ENCODE results near the gene ANAPC5. TPM values are rescaled to one million over a fixed set of nuclear protein-coding genes. Genes with fewer than 3 reads are reported as not detected.
"Not testable (repeated sequence)": the region's sequence is repeated elsewhere in the genome, so short reads cannot be mapped to it uniquely, and the experiment has no call there.

ANAPC5 gene
- total RNA-seq, 2 experiments from 2014 or later, result 135 to 147 TPM

DNA sequence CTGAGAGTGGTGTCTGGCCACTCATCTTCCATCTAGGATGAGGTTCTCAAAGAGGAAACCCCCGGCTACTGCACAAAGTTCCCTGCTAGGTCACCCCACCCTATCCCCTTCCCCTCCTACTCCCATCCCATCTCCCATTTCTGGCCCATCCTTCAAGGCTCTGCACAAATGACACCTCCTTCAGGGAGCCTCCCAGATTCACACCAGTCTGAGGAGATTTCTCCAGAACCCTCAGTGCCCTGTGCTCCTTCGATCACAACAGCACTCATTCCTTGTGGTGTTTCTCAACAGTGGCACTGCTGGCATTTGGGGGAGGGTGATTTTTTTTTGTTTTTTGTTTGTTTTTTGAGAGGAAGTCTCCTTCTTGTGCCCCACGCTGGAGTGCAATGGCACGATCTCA is 58.6 kb downstream of the ANAPC5 start:
- DNase-seq, result no peak
- H3K36me3 Mint-ChIP-seq (ENCODE audit: low read depth), result peaks cover 17% of the 10 kb centered on the region
- no peaks in the 10 kb centered on the region for H3K27me3 Mint-ChIP-seq (ENCODE audit: low read depth)
- POLR2A ChIA-PET, result no interaction called here
- no peaks in the 10 kb centered on the region for H3K9me3 Mint-ChIP-seq (ENCODE audit: insufficient read depth)
- CTCF ChIA-PET, result no interaction called here
- H3K27ac Mint-ChIP-seq, result peak overlapping the region; percentile 55
- no peak overlapping the region for H3K4me3 Mint-ChIP-seq
- ATAC-seq, result no peak
- peaks cover 42% of the 10 kb centered on the region for H3K4me1 Mint-ChIP-seq (ENCODE audit: low read depth)

DNA sequence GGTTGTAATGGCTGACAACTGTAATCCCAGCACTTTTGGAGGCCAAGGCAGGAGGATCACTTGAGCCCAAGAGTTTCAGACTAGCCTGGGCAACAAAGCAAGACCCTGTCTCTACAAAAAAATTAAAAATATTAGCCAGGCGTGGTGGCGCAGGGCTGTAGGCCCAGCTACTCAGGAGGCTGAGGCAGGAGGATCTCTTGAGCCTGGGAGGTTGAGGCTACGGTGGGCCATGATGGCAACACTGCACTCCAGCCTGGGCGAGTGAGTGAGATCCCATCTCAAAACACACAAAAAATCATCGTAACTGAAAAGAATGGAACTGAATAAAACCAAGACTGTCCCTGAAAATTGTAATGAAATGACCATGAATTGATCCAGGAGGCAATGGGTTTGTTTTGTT is 61.8 kb downstream of the ANAPC5 start:
- Mint-ChIP-seq H3K4me3 (no peak overlapping the region), H3K4me1 (ENCODE audit: low read depth) (peaks cover 38% of the 10 kb centered on the region), H3K36me3 (ENCODE audit: low read depth) (peaks cover 19% of the 10 kb centered on the region), H3K27ac (no peak overlapping the region), H3K9me3 (ENCODE audit: insufficient read depth) (no peaks in the 10 kb centered on the region), H3K27me3 (ENCODE audit: low read depth) (no peaks in the 10 kb centered on the region)
- ChIA-PET CTCF (no interaction called here), POLR2A (no interaction called here)
- DNase-seq, result no peak
- ATAC-seq, result no peak

DNA sequence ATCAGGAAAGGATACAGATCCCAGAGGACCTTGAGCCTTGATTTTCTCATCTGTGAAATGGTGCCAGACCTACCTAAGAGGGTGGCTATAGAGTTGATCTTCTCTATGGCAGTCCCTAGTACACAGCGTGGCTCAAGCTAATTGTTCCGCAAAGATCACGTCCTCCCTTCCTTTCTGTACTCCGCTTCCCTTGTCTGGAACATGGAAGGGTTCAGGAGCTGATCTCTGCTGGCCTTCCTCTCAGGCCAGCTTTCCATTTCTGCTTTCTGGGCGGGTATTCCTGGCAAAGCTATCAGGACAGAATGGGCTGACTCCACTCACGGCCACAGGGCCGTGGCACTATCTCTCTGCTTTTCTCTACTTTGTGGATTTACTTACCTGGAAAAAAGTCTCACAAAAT is 62.2 kb downstream of the ANAPC5 start:
- CTCF ChIA-PET, result no interaction called here
- H3K36me3 Mint-ChIP-seq (ENCODE audit: low read depth), result peaks cover 19% of the 10 kb centered on the region
- peaks cover 35% of the 10 kb centered on the region for H3K4me1 Mint-ChIP-seq (ENCODE audit: low read depth)
- DNase-seq (no peak), ATAC-seq (no peak)
- H3K4me3 Mint-ChIP-seq, result no peak overlapping the region
- no peak overlapping the region for H3K27ac Mint-ChIP-seq
- H3K9me3 Mint-ChIP-seq (ENCODE audit: insufficient read depth), result no peaks in the 10 kb centered on the region
- no peaks in the 10 kb centered on the region for H3K27me3 Mint-ChIP-seq (ENCODE audit: low read depth)
- POLR2A ChIA-PET, result no interaction called here

DNA sequence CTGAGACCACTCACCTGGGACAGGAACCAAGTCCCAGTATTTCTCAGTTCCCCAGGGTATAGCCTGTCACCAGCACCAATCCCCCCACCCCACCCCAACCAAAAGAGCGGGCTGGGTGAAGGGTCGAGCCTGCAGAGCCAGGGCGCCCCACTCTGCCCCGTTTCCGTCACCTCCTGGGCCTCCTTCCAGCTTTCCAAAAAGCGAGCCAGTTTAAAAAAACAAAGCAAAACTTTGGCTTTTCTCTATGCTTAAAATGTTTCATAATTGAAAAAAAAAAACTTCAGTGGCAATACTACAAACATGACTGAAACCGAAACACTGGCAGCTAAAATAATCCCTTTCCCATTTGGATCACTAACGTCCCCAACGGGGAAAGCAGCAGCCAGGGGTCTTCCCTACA is 63.2 kb downstream of the ANAPC5 start:
- peaks cover 20% of the 10 kb centered on the region for H3K36me3 Mint-ChIP-seq (ENCODE audit: low read depth)
- CTCF ChIA-PET, result no interaction called here
- POLR2A ChIA-PET, result no interaction called here
- H3K27me3 Mint-ChIP-seq (ENCODE audit: low read depth), result no peaks in the 10 kb centered on the region
- no peak overlapping the region for H3K27ac Mint-ChIP-seq
- H3K4me1 Mint-ChIP-seq (ENCODE audit: low read depth), result peaks cover 27% of the 10 kb centered on the region
- no peaks in the 10 kb centered on the region for H3K9me3 Mint-ChIP-seq (ENCODE audit: insufficient read depth)
- ATAC-seq, result no peak
- H3K4me3 Mint-ChIP-seq, result no peak overlapping the region
- no peak for DNase-seq

DNA sequence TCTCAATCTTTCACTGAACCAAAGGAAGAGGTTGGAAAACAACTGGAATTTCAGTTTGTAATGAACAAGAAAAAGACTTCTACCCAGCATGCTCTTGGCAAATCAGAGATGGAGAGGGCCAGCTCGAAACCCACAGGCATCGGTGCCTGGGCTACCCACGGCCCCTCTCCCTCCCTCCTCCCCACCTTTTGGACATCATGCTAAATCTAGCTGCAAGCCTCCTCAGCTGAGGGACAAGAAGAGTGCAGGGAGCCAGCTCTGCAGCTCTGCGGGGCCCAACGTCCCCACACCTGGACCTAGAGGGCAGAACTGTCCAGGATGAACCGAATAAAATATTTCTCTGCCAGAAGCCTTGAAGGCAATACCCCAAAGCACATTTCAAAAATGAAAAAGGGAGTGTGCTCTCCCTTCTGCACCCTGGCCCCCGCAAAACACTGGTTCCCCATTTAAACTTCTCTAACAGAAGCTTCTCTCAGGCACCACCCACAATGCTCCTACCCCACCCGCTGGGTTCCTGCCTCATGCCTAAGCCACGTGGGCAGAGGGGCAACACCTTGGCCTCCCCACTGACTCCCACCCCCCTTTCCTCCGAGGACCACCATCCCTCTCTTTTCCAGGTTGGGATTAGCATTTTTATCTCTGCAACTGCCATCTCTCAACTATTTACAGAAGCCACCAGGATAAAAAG is 63.9 kb downstream of the ANAPC5 start:
- no peak for DNase-seq
- no peaks in the 10 kb centered on the region for H3K9me3 Mint-ChIP-seq (ENCODE audit: insufficient read depth)
- POLR2A ChIA-PET, result no interaction called here
- no peak overlapping the region for H3K27ac Mint-ChIP-seq
- peaks cover 22% of the 10 kb centered on the region for H3K4me1 Mint-ChIP-seq (ENCODE audit: low read depth)
- CTCF ChIA-PET, result no interaction called here
- H3K27me3 Mint-ChIP-seq (ENCODE audit: low read depth), result no peaks in the 10 kb centered on the region
- no peak overlapping the region for H3K4me3 Mint-ChIP-seq
- H3K36me3 Mint-ChIP-seq (ENCODE audit: low read depth), result peaks cover 19% of the 10 kb centered on the region
- ATAC-seq, result no peak

DNA sequence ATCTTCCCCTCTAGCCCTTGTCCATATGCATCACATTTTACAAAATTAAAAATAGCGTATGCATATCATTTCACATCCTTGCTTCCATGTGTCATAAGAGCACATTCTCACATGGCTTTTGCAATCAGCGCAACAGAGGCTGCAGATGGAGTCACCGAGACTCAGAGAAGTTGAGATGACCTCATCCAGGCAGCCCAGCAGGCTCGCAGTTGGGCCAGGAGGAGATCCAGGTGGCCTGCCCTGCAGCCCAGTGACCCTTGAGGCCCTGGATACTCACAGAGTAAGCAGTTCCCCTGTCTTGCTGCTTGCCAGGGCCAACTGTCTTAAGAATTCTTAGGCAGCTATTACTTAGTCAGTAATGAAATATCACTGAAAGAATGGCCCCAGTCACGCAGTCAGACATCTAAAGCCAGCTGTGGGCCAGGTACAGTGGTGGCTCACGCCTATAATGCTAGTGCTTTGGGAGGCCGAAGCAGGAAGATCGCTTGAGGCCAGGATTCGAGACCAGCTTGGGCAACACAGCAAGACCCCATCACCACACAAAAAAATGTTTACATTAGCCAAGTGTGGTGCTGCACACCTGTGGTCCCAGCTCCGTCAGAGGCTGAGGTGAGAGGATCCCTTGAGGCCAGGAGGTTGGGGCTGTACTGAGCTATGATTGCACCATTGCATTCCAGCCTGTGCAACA is 64.8 kb downstream of the ANAPC5 start:
- no peak for ATAC-seq
- ChIA-PET POLR2A (no interaction called here), CTCF (no interaction called here)
- Mint-ChIP-seq H3K9me3 (ENCODE audit: insufficient read depth) (no peaks in the 10 kb centered on the region), H3K27ac (no peak overlapping the region), H3K4me3 (no peak overlapping the region), H3K4me1 (ENCODE audit: low read depth) (peaks cover 18% of the 10 kb centered on the region), H3K36me3 (ENCODE audit: low read depth) (peaks cover 17% of the 10 kb centered on the region), H3K27me3 (ENCODE audit: low read depth) (no peaks in the 10 kb centered on the region)
- DNase-seq, result no peak

DNA sequence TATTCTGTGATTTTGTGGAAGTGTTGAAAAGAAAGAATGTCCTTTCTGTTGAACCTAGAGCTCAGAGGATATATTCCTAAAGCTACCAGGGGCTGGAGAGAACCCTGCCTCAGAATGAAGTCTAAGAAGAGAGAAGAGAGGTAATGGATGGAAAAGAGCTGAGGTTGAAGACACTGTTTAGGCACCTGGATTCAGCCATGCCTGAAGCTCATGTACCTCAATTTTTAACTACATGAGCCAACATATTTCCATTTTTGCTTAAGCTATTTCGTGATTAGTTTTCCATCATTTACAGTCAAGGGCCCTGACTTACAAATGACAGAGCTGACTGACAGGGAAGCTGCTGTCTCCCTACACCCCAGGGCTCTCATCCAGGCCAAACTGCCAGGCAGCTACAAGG is 66.4 kb downstream of the ANAPC5 start:
- ChIA-PET POLR2A (no interaction called here), CTCF (no interaction called here)
- Mint-ChIP-seq H3K4me3 (no peak overlapping the region), H3K27ac (no peak overlapping the region), H3K9me3 (ENCODE audit: insufficient read depth) (no peaks in the 10 kb centered on the region), H3K27me3 (ENCODE audit: low read depth) (no peaks in the 10 kb centered on the region), H3K36me3 (ENCODE audit: low read depth) (peaks cover 15% of the 10 kb centered on the region), H3K4me1 (ENCODE audit: low read depth) (peaks cover 12% of the 10 kb centered on the region)
- ATAC-seq (no peak), DNase-seq (no peak)

DNA sequence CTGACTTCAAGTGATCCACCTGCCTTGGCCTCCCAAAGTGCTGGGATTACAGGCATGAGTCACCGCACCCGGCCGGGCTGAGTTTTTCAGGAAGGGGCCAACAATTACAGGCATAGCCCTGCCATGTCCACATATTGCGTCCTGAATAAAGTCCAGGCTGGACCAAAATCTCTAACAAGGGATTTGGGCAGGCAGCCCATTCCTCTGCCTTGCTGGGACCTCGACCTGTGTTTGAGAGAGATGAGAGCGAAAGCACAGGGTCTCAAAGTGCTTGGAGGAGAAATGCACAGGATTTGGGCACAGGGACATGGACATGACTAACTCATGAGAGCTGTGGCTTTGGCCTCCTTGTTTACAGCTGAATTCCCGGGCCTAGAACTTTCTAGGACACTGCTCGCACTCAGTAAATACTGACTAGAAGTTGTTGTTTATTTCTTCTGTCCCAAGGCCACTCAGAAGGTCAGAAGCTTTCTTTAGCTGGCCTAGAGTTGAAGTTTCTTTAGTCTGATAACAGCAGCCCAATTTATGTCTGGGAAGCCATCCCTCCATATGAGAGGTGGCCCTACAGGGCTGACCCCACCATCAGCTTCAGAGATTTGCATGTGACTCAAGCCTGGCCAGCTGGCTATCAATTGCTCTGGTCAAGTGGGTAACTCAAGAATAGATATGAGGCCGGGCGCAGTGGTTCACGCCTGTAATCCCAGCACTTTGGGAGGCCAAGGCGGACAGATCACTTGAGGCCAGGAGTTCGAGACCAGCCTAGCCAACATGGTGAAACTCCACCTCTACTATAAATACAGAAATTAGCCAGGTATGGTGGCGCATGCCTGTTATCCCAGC is 67.4 kb downstream of the ANAPC5 start:
- Mint-ChIP-seq H3K27ac (no peak overlapping the region), H3K9me3 (ENCODE audit: insufficient read depth) (no peaks in the 10 kb centered on the region), H3K27me3 (ENCODE audit: low read depth) (no peaks in the 10 kb centered on the region), H3K4me1 (ENCODE audit: low read depth) (peaks cover 9% of the 10 kb centered on the region), H3K4me3 (no peak overlapping the region), H3K36me3 (ENCODE audit: low read depth) (peaks cover 12% of the 10 kb centered on the region)
- POLR2A ChIA-PET, result no interaction called here
- DNase-seq, result no peak
- no peak for ATAC-seq
- CTCF ChIA-PET, result no interaction called here

DNA sequence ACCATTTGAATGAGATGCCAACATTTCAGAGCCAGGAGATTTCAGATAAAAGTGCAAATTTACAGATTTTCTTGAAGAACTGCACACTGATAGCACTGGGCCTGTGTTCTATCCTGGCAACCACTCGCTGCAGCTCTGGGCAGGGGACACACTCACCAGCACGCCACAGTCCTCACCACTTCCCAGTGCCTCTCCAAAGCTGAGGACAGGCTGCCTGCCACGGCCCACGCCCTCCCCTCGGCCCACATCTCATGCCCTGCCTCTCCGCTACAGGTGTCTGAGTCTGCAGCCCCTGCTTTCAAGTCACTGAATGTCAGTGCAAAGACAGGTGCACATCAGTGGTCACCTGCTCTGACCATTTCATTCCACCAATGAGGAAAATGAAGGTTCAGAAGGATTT is 68.4 kb downstream of the ANAPC5 start:
- POLR2A ChIA-PET, result no interaction called here
- DNase-seq, result no peak

DNA sequence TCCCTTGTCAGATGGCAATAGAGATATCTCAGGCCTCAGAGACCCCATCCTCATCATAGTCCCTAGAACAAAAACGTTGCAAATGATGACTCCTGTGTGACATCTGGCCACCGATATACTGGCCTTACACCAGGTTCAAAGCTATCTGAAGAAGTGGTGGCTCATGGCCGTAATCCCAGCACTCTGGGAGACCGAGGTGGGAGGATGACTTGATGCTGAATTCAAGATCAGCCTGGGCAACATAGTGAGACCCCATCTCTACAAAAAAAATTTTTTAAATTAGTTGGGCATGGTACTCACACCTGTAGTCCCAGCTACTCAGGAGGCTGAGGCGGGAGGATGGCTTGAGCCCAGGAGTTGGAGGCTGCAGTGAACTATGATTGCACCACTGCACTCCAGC is 68.8 kb downstream of the ANAPC5 start:
- no peak overlapping the region for H3K4me3 Mint-ChIP-seq
- POLR2A ChIA-PET, result no interaction called here
- DNase-seq, result no peak
- CTCF ChIA-PET, result no interaction called here
- peaks cover 18% of the 10 kb centered on the region for H3K36me3 Mint-ChIP-seq (ENCODE audit: low read depth)
- H3K27me3 Mint-ChIP-seq (ENCODE audit: low read depth), result no peaks in the 10 kb centered on the region
- H3K9me3 Mint-ChIP-seq (ENCODE audit: insufficient read depth), result no peaks in the 10 kb centered on the region
- H3K4me1 Mint-ChIP-seq (ENCODE audit: low read depth), result peaks cover 3% of the 10 kb centered on the region
- no peak overlapping the region for H3K27ac Mint-ChIP-seq
- no peak for ATAC-seq

More for the DNA sequence above, 68.4 kb downstream of the ANAPC5 start:
- ATAC-seq, result no peak
- peaks cover 6% of the 10 kb centered on the region for H3K4me1 Mint-ChIP-seq (ENCODE audit: low read depth)
- H3K27me3 Mint-ChIP-seq (ENCODE audit: low read depth), result no peaks in the 10 kb centered on the region
- CTCF ChIA-PET, result no interaction called here
- H3K9me3 Mint-ChIP-seq (ENCODE audit: insufficient read depth), result no peaks in the 10 kb centered on the region
- no peak overlapping the region for H3K4me3 Mint-ChIP-seq
- H3K36me3 Mint-ChIP-seq (ENCODE audit: low read depth), result peaks cover 14% of the 10 kb centered on the region
- no peak overlapping the region for H3K27ac Mint-ChIP-seq

DNA sequence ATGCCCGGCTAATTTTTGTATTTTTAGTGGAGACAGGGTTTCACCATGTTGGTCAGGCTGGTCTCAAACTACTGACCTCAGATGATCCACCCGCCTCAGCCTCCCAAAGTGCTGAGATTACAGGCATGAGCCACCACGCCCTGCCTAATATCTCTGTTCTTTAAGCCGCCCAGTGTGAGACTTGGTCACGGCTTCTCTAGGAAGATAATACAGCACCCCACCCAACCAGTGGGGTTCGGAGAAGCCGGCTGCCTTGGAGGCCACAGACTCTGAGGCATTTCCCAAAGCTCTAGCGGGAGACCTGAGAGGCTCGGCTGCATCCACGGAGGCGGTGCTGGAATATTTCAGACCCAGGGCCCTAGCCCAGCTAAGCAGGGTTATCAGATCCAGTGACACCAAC is 69.3 kb downstream of the ANAPC5 start:
- H3K4me1 Mint-ChIP-seq (ENCODE audit: low read depth); POLR2A ChIA-PET; DNase-seq; H3K27me3 Mint-ChIP-seq (ENCODE audit: low read depth); H3K9me3 Mint-ChIP-seq (ENCODE audit: insufficient read depth); ATAC-seq; H3K27ac Mint-ChIP-seq; CTCF ChIA-PET; H3K4me3 Mint-ChIP-seq: not testable (repeated sequence)
- H3K36me3 Mint-ChIP-seq (ENCODE audit: low read depth), result peaks cover 20% of the 10 kb centered on the region

DNA sequence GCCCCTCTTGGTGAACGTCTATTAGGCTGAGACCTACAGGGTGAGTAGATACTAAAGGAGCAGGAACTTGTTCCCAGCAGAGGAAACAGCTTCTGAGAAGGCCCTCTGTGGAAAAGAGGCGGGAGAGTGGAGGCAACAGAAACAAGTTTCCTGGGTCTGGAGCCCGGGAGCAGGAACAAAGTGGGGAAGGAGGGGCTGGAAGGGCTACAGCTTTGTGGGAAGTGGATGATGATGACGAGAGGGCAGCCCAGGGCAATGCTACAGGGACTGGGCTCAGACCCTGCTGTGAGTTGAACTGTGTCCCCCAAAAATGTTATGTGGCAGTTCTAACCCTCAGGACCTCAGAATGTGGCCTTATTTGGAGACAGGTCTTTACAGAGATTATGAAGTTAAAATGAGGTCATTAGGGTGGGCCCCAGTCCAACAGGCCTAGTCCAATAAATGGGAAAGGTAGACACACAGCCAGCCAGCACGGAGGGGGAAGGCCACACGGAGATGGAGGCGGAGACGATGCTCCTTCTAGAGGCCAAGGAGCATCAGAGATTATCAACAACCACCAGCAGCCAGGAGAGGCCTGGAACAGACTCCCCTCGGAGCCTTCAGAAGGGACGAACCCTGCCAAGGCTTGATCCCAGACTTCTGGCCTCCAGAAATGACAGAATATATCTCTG is 70.0 kb downstream of the ANAPC5 start:
- Mint-ChIP-seq H3K36me3 (ENCODE audit: low read depth) (peaks cover 21% of the 10 kb centered on the region), H3K4me1 (ENCODE audit: low read depth) (peaks cover 2% of the 10 kb centered on the region), H3K4me3 (no peak overlapping the region), H3K27me3 (ENCODE audit: low read depth) (no peaks in the 10 kb centered on the region), H3K9me3 (ENCODE audit: insufficient read depth) (no peaks in the 10 kb centered on the region), H3K27ac (peak overlapping the region; percentile 39)
- CTCF ChIA-PET, result no interaction called here
- no peak for DNase-seq
- no peak for ATAC-seq
- POLR2A ChIA-PET, result no interaction called here

Data from activated CD8-positive, alpha-beta T cell treated with anti-CD3 and anti-CD28 coated beads, Interleukin-2, amount 10 ng/mL, durations not matched to agents 7 days and 5 days (primary cell).